Fibroblast of skin of back (primary cell): ENCODE measurements around the gene FBRSL1.
"Not testable (repeated sequence)": the region's sequence is repeated elsewhere in the genome, so short reads cannot be mapped to it uniquely, and the experiment has no call there.

ENCODE experiments used
- DNase-seq: peaks from one replicate; pipeline ENCODE4 v3.0.0-alpha.2; 2013

Gene FBRSL1

GRCh38 chr12:132527186-132527882 is 37.4 kb downstream of the FBRSL1 start:
- DNase-seq, result no peak

GRCh38 chr12:132527883-132528264 is 37.9 kb downstream of the FBRSL1 start:
- DNase-seq, result no peak

- DNase-seq, result no peak
These were observed 38.7 kb downstream of the FBRSL1 start for GRCh38 chr12:132528564-132529106.

GRCh38 chr12:132529156-132529839 is 39.3 kb downstream of the FBRSL1 start:
- no peak for DNase-seq

- no peak for DNase-seq
These were observed 40.0 kb downstream of the FBRSL1 start for GRCh38 chr12:132529906-132530305.

- DNase-seq, result no peak
These were observed 40.5 kb downstream of the FBRSL1 start for GRCh38 chr12:132530447-132530846.

GRCh38 chr12:132530851-132531250 is 40.9 kb downstream of the FBRSL1 start:
- no peak for DNase-seq

GRCh38 chr12:132532711-132533583 is 43.0 kb downstream of the FBRSL1 start:
- not testable (repeated sequence) for DNase-seq

GRCh38 chr12:132533584-132533958 is 43.6 kb downstream of the FBRSL1 start:
- no peak for DNase-seq

- DNase-seq, result no peak
These were observed 44.1 kb downstream of the FBRSL1 start for GRCh38 chr12:132534076-132534475.

GRCh38 chr12:132535019-132535418 is 45.1 kb downstream of the FBRSL1 start:
- no peak for DNase-seq

GRCh38 chr12:132536102-132536876 is 46.3 kb downstream of the FBRSL1 start:
- DNase-seq, result no peak

GRCh38 chr12:132537049-132537448 is 47.1 kb downstream of the FBRSL1 start:
- DNase-seq, result no peak

- no peak for DNase-seq
These were observed 48.1 kb downstream of the FBRSL1 start for GRCh38 chr12:132537836-132538662.

- DNase-seq, result no peak
These were observed 48.7 kb downstream of the FBRSL1 start for GRCh38 chr12:132538663-132538990.

- DNase-seq, result no peak
These were observed 49.2 kb downstream of the FBRSL1 start for GRCh38 chr12:132539016-132539773.

GRCh38 chr12:132540436-132540835 is 50.5 kb downstream of the FBRSL1 start:
- no peak for DNase-seq

- no peak for DNase-seq
These were observed 51.2 kb downstream of the FBRSL1 start for GRCh38 chr12:132541200-132541599.

GRCh38 chr12:132541996-132542395 is 52.0 kb downstream of the FBRSL1 start:
- no peak for DNase-seq

- DNase-seq, result no peak
These were observed 52.7 kb downstream of the FBRSL1 start for GRCh38 chr12:132542661-132543060.
